Fibroblast of peridontal ligament (primary cell): ENCODE measurements around the gene PLA2R1.

Source experiments
- DNase-seq: peaks from one replicate; pipeline ENCODE4 v3.0.0-alpha.2; 2010; ENCODE audit errors: extremely low read depth

Gene PLA2R1

GRCh38 chr2:160062292-160063005 lies at the start of gene PLA2R1:
Gene PLA2R1 (minus strand): TSS chr2:160062615. CDS start chr2:160062403, 212 bp downstream.
- DNase-seq: peak; percentile 13

DNA sequence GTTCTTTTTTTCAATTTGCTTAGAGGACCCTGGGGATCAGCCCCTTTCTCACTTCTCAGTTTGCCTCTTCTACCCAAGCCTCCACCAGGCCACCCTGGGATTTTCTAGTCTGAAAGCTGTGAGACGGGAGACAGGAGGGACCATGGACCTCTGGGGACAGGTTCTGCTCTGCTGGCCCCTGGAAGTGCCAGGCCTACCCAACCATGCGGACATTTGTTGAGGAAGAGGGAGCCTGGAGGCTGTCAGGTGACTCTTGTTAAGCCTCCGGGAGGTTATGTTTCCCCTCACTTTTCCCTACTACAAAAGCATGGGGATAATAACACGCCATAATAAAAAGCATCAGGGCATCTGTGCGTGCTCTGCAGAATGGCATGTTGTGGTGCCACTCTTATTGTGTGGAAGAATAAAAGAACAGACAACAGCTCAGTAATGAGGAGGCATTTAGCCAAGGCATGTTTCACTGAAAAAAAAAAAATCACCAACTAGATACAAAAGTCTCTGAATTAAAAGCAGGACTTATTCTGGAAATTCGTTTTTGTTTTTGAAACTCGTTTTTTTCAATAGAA lies 48.3 kb upstream of the PLA2R1 start:
- no peak for DNase-seq

GRCh38 chr2:160109939-160110673 lies 47.7 kb upstream of the PLA2R1 start:
- DNase-seq: peak; percentile 91

- no peak for DNase-seq
These were observed 46.8 kb upstream of the PLA2R1 start for GRCh38 chr2:160109243-160109642.

DNA sequence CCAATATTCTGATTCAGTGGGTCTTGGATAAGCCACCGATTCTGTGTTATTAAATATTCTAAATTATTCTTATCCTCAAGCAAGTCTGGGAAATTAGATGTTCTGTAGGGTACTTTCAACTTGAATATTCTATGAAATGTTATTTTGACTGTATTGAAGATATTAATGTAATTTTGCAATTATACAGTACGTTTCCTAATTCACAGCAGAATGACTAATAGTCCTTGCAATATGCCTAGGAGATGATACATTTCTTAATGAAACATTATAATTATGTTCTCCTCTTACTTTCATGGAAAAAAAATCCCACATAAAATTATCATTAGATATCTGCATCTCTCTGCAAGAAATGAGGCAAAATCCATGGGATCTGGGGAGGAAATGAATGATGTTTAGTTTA lies 46.2 kb upstream of the PLA2R1 start:
- DNase-seq: no peak

GRCh38 chr2:160105366-160105765 lies 43.0 kb upstream of the PLA2R1 start:
- DNase-seq: no peak

DNA sequence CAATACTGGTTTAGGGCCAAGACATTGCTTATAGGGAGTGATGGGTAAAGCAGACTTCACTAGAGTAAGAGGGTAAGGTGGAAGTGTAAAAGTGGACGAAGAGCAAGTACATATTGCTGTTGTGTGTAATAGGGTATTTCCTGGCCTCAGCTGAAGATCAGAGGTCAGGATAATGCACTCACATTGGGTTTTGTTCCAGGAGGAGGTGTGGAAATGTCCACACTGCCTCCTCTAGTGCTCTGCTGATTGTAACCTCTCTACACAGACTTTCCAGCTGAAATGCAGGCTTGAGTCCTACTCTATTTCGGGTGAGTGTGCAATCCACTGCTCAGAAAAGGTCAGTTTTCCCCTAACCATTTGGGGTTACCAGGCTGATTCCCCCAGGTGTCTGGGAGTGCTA lies 41.7 kb upstream of the PLA2R1 start:
- DNase-seq: no peak

DNA sequence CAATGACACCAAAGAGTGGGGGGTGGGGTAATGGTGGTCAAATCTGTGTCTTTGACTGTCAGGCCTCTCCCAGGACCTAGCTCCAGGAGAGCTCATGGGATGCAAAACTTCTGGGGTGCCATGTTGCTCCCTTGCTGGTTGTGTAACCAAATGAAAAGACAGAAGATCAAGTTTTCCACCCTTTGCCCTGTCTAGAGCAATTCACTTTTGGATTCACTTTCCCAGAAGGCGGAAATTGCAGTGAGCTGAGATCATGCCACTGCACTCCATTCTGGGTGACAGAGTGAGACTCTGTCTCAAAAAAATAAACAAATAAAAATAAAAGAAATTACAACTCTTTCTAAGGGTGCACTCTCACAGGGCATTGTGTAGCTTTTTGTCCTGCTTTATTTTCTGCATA lies 34.9 kb upstream of the PLA2R1 start:
- no peak for DNase-seq

DNA sequence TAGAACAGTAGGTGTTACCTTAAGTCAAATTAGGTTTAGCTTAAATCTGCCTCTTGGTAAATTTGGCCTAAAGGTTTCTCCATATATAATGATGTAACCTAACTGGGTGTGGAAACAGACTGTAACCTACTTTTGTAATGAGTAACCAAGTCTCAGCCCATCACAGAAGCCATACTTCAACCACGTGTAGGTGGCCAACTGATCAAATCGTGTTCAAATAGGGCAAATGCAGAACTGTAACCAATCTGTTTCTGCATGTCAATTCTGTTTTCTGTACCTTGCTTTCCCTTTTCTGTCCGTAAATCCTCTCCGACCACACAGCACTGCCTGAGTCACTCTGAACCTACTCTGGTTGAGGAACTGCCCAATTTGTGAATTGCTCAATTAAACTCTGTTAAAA lies 34.0 kb upstream of the PLA2R1 start:
- DNase-seq: no peak

GRCh38 chr2:160092445-160092844 lies 30.0 kb upstream of the PLA2R1 start:
- no peak for DNase-seq

- peak; percentile 47 for DNase-seq
These were observed 29.0 kb upstream of the PLA2R1 start for GRCh38 chr2:160091381-160091780.

DNA sequence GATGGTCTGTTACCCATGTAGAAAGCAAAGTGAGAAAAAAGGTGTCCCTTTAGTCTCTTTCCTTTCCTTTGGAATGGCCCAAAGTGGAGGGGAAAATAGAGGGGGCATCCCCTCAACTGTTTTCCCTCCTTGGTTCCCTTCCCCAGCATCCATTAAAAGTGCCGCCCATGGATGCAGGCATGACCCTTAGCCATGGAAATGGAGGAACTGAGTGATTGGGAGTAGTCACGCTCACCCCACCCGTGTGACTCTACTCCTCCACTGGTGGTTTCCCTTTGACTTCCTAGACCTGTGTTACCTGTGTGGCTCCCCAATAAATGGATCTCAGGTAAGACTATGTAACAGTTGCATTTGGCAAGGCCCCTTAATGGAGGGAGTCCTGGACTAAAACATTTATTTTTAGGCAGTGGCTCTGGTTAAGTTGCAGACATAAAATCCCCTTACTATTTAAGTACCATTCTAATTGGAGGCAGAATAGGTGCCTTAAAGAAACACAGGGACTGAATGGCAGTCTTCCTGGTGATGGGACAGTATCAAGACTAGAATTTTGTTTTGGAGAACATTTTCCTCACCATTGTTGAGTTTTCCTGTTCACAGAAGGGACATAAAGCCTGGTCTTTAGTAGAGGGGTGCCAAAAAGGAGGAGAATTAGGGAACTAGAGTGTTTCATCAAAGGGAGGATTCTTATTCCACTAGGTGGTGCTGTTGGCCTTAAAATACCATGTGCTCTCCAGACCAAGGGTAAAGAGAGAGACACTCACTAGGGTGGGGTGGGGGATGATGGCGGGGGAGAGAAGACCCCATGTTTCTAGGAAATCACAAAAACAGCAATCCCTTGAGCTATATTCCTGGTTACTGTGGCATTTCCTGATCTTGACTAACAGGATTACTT lies 25.7 kb upstream of the PLA2R1 start:
- DNase-seq: peak; percentile 37

DNA sequence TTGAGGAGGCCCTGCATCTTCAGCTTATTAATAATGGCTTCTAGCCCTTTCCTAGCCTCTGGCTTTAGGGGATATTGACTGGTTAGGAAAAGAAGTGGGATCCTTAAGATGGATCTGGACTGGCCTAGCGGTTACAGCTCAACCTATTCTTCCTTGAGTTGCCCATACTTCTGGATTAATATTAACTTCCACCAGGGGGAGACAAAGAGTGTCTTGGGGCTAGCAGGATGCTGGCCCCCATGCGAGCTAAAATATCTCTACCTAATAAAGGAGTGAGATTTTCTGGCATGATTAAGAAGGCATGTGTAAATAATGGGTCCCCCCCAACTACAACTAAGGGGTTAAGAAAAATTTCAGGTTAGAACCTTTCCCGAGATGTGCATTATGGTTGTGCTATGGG lies 23.2 kb upstream of the PLA2R1 start:
- DNase-seq: no peak

DNA sequence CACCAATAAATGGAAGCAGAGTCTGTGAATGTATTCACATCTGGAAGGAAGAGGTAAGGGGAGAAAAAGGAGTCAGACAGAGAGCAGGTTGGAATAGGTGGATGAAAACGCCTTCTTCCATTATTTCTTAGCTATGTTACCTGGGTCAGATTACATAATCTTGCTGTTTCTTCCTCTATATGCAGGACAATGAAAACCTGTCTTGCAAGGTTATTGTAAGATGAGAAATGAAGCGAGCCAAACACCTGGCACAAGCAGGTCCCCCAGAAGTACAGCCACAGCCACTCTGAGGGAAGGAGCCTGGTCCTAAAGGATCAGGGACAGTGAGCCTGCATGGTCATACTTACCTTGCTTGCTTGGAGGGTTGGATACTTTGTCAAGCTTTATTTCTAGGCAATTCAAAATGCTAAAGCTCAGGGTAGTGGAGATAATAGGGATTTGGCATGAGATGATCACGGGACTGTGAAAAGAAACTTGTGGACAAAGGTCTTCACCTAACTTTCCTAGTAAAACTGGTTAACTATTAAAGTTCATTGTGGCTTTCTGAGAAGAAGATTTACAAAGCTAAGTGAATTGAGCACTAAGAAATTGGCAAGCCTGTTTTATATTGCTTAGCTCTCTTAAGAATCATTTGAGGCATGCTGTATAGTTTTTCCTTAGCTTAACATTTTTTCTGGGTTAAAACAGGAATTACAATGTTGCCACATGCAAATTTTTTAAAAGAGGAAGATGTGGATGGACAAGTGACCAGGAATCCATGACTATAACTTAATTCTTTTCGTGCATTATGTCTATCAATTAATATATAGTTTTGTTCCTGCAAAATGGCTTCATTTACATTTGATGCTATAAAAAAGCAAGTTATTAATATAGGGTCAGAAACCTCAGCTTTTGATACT lies 15.7 kb upstream of the PLA2R1 start:
- no peak for DNase-seq

DNA sequence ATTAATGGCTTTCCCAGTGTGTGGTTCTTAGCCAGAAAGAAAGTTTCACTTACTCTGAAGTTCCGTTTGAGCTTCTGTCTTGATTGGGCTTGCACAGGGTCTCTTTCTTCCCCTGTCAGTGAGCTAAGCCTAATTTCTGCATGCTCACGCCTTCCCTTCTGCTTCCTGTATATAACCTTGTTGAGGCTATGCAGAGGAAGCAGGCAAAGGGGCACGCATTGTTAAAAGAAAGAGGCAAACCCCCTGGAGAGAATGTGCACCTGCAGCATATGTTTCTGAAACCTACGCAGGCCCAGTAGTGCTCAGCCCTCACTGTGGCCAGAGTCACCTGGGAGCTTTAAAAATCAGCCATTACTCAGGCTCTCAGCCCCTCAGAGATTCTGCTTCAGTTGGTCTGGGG lies 14.5 kb upstream of the PLA2R1 start:
- no peak for DNase-seq

GRCh38 chr2:160076241-160076640 lies 13.8 kb upstream of the PLA2R1 start:
- DNase-seq: no peak

GRCh38 chr2:160075171-160075570 lies 12.8 kb upstream of the PLA2R1 start:
- peak; percentile 50 for DNase-seq

- DNase-seq: peak; percentile 13
These were observed 11.0 kb upstream of the PLA2R1 start for GRCh38 chr2:160073284-160073888.

DNA sequence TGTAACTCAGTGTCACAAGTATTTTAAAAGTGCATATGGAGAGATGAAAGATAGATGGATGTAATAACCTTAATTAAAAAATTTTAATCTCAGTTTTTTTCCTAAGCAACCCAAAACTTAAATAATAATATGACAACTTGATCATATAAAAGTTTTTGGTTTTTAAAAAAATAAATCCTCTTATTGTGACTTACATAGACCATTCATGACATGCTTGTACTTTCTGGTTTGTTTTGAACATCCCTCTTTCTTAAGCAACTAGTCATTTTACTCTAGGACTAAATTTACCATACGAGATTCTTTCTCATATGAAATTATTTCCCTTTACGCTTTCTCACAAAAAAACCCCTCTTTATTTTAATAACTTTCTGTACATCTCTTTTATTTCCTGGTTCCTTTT lies 6.5 kb upstream of the PLA2R1 start:
- DNase-seq: no peak

GRCh38 chr2:160064916-160065315 lies 2.5 kb upstream of the PLA2R1 start:
- DNase-seq: no peak
